ENCODE measurements around the gene SLC16A4. TPM values are rescaled to one million over a fixed set of nuclear protein-coding genes. Genes with fewer than 3 reads are reported as not detected.

The SLC16A4 gene
- total and polyA plus RNA-seq, 2 of the 8 experiments (the other 6 are each of a cell fraction or from before 2014, with no cell fraction given) = 0.30 to 0.43 TPM

DNA sequence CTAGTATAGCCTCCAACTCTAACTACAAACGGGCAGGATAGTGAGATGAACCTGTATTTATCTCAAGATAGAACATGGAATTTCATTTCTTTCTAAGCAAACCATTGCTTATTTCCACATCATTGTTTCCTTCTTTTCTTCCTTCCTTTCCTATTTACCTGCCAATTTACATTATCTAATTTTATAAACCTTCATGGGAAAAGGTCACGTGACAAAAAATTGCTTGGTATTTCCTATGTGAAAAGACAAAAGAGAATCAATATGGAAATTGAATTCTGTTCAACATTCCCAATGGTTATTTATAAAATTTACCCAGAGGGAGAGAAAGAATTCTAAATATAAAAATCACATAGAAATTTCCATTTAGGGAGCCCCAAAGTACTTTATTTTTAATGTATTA lies 74.1 kb downstream of the SLC16A4 start:
- FAIRE-seq = no peak

More for the DNA sequence above, 74.1 kb downstream of the SLC16A4 start:
- H4K8ac ChIP-seq (ENCODE audit: extremely low read depth, insufficient read depth, low read length) = no peak overlapping the region
- no peak overlapping the region for H2BK120ac ChIP-seq (replicated peaks; ENCODE audit: low read depth, low read length)
- no peak overlapping the region for H3K9ac ChIP-seq (replicated peaks in 1 of 4; ENCODE audit: extremely low read depth in 1 of 4, low read depth in 3 of 4, low read length in 3 of 4)
- no peak overlapping the region for H2BK20ac ChIP-seq (ENCODE audit: low read length)
- H3K79me1 ChIP-seq (ENCODE audit: low read depth, low read length) = no peaks in the 10 kb centered on the region
- H2BK12ac ChIP-seq (ENCODE audit: low read depth, low read length) = no peak overlapping the region
- H2AK5ac ChIP-seq (ENCODE audit: low read depth, low read length) = no peak overlapping the region
- H2AFZ ChIP-seq (ENCODE audit: low read length) = no peak overlapping the region
- no peaks in the 10 kb centered on the region for H4K20me1 ChIP-seq (replicated peaks in 1 of 2; ENCODE audit: control insufficient read depth in 1 of 2, insufficient read depth in 2 of 2, low read length in 2 of 2)
- H4K91ac ChIP-seq (replicated peaks; ENCODE audit: insufficient read length, low read length) = no peak overlapping the region
- no peak overlapping the region for H3K4me3 ChIP-seq (ENCODE audit: extremely low read depth in 1 of 4, insufficient read depth in 2 of 4, low read depth in 3 of 4, low read length in 4 of 4)
- no peaks in the 10 kb centered on the region for H3K27me3 ChIP-seq (replicated peaks in 1 of 4; ENCODE audit: control insufficient read depth in 3 of 4, extremely low read depth in 1 of 4, insufficient read depth in 3 of 4, low read length in 3 of 4)
- H3K9me3 ChIP-seq (ENCODE audit: insufficient read depth in 2 of 2, low read depth in 1 of 2, low read length in 1 of 2) = no peaks in the 10 kb centered on the region
- H3K79me2 ChIP-seq (ENCODE audit: control insufficient read depth in 1 of 2, insufficient read depth in 2 of 2, low read length in 2 of 2) = no peaks in the 10 kb centered on the region
- no peak overlapping the region for H4K5ac ChIP-seq (ENCODE audit: insufficient read length, low read depth, low read length)
- H3K14ac ChIP-seq (ENCODE audit: insufficient read length) = no peak overlapping the region
- no peak overlapping the region for H3K56ac ChIP-seq (replicated peaks; ENCODE audit: insufficient read length, low read depth, low read length)
- TF ChIP-seq JUN (IDR thresholded peaks at IDR 0.05; ENCODE audit: low read depth, low read length) (no peak), CHD2 (IDR thresholded peaks at IDR 0.05; ENCODE audit: low read length) (no peak), SIX5 (IDR thresholded peaks at IDR 0.05; ENCODE audit: low read depth, low read length) (no peak), TBP (IDR thresholded peaks at IDR 0.05; ENCODE audit: low read depth, low read length) (no peak), ZNF274 (IDR thresholded peaks at IDR 0.05; ENCODE audit: borderline replicate concordance, extremely low read depth, low read length) (no peak), POU5F1 (IDR thresholded peaks at IDR 0.05; ENCODE audit: low read depth, low read length) (no peak), PHF8 (conservative IDR thresholded peaks at IDR 0.05; ENCODE audit: low read depth, low read length) (no peak), MAX (IDR thresholded peaks at IDR 0.05) (no peak), GABPA (IDR thresholded peaks at IDR 0.05; ENCODE audit: borderline replicate concordance, insufficient read depth, low read length) (no peak), NANOG (IDR thresholded peaks at IDR 0.05; ENCODE audit: insufficient read depth, low read depth, low read length, poor library complexity, severe bottlenecking) (no peak), HDAC2 (IDR thresholded peaks at IDR 0.05; ENCODE audit: borderline replicate concordance in 1 of 2, low read depth in 2 of 2, low read length in 2 of 2) (no peak)
- TF ChIP-seq, protein P1, sequence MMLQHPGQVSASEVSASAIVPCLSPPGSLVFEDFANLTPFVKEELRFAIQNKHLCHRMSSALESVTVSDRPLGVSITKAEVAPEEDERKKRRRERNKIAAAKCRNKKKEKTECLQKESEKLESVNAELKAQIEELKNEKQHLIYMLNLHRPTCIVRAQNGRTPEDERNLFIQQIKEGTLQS (IDR thresholded peaks at IDR 0.05; ENCODE audit: insufficient read depth, low read depth, low read length) = no peak
- H3K23ac ChIP-seq (ENCODE audit: insufficient read length) = no peak overlapping the region
- POLR2A ChIA-PET (ENCODE audit: partially characterized antibody) = interaction anchor here (1.2 to 1.4 kb wide), 2 partner anchors 25 to 43 kb away, joined by 3 to 4 read pairs; no protein-coding TSS in a partner anchor
- no peaks in the 10 kb centered on the region for H3K36me3 ChIP-seq (ENCODE audit: control insufficient read depth in 2 of 4, insufficient read depth in 4 of 4, low read length in 3 of 4)
- H3K18ac ChIP-seq (ENCODE audit: extremely low read depth, low read length) = no peak overlapping the region
- no peak overlapping the region for H2BK5ac ChIP-seq (ENCODE audit: low read depth, low read length)
- DNase-seq (ENCODE audit: low read depth in 1 of 2, low spot score in 2 of 2) = no peak
- CTCF ChIA-PET (ENCODE audit: partially characterized antibody) = interaction anchor here (0.8 to 34.1 kb wide), 10 partner anchors 11 to 179 kb away, joined by 3 to 1001 read pairs (median 4); partner anchors contain the start of gene KCNC4
- H3K27ac ChIP-seq (ENCODE audit: low read depth, low read length) = no peak overlapping the region
- no peak overlapping the region for H3K4ac ChIP-seq (replicated peaks; ENCODE audit: insufficient read length, low read depth, low read length)
- peaks cover 0 to 7% (median 4%) of the 10 kb centered on the region in 4 experiments; a peak in 5 of 7 replicates for H3K4me1 ChIP-seq (replicated peaks in 1 of 4; ENCODE audit: control insufficient read depth in 3 of 4, insufficient read depth in 4 of 4, low read length in 3 of 4)
- no peaks in the 10 kb centered on the region for H3K23me2 ChIP-seq (ENCODE audit: low read depth, low read length)
- no peak overlapping the region for H3K4me2 ChIP-seq (ENCODE audit: insufficient read depth in 1 of 2, low read depth in 2 of 2, low read length in 2 of 2)
- no peak overlapping the region for H2BK15ac ChIP-seq (ENCODE audit: low read length)
- WGBS, 2 experiments (ENCODE audit: extremely low coverage in 1 of 2, insufficient coverage in 1 of 2, insufficient read length in 1 of 2, insufficient replicate concordance in 2 of 2, low coverage in 1 of 2, low lambda C conversion rate in 2 of 2, missing lambda C conversion rate in 1 of 2) = 85% methylated on average over 2 of the region's 2 CpGs; no CpG with 5 or more reads in 1 of the 2 experiments

All from H1 (cell line).